22Rv1 (cell line): Measurements from ENCODE around the gene CRADD.

Experiments
- CTCF ChIP-seq: fragments of 450-650 bp; IDR thresholded peaks from 2 replicates; pipeline ENCODE4 v1.5.1; 2017; ENCODE audit warnings: mild to moderate bottlenecking
- ZFX ChIP-seq: fragments of 450-650 bp; IDR thresholded peaks from 2 replicates; pipeline ENCODE4 v1.6.1; 2017; ENCODE audit warnings: antibody characterized with exemption, borderline replicate concordance

- no peak for TF ChIP-seq CTCF
- no peak for TF ChIP-seq ZFX
Observed at GRCh38 chr12:93825931-93826555, 148.9 kb downstream of the CRADD start.
